ENCODE results near the gene DCBLD2.

DNA sequence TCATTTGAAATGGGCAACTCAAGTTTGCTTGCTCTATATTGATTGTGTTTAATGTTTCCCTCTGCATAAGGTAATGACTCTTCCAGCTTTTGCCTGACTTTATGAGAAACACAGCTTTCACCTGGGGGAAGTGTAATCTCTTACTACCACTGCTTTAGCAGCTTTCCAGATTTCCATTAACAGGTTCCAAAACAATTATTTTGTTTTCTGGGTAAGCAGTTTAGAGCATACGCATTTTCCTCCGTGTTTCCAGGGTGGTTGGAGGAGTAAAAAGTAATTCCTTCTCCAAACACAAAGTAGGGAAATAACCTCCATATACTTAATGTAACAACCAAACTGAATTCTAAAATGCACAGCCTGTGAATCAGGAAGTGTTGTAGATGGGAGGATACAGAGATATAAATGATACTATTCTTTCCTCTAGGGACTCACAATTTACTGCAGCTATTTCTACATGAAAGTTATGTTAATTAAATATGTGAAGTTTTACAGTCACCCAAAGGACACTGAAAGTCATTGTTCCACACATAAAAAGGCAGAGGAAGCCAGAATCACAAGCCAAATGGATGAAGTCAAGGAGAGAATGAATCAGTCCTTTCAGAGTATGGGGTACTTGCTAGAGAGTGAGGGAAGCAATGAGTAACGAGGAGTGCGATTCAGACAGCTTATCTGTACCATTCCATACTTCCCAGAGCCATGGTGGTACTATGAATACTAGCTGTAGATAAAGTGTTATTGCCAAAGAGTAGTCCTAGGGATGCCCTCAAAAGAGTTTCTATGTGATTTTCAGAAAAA lies 121.8 kb downstream of the DCBLD2 start:
- TF ChIP-seq POLR2AphosphoS5 (IDR thresholded peaks at IDR 0.05; ENCODE audit: low read depth, low read length) = no peak
- no peak for TF ChIP-seq POLR2A (IDR thresholded peaks at IDR 0.05; ENCODE audit: low read depth, low read length)
